Common myeloid progenitor, CD34-positive (primary cell): Measurements from ENCODE around the gene SCNN1B.

Source experiments
- CTCF ChIA-PET: fragments of 350-600 bp; sonication (Branson Sonifier 250); formaldehyde crosslinking; loops from one replicate; lab custom pipeline; 2021; ENCODE audit warnings: antibody characterized with exemption; lab: Charles Lee
- POLR2A ChIA-PET: fragments of 350-600 bp; sonication (Branson Sonifier 250); formaldehyde crosslinking; loops from one replicate; lab custom pipeline; 2021; ENCODE audit warnings: antibody characterized with exemption; lab: Charles Lee
- DNase-seq, 3 donors: peaks; one replicate each; pipeline versions ENCODE4 v3.0.0 to v3.0.0-alpha.2; 2013
- H3K27ac ChIP-seq, 2 experiments: 1 replicate in 1 of 2; 2 replicates in 1 of 2; pipeline ENCODE4 v1.7.0; 2013; ENCODE audit warnings: inconsistent platforms in 2 of 2, low read length in 2 of 2, mild to moderate bottlenecking in 2 of 2, low read depth in 1 of 2, moderate library complexity in 1 of 2; ENCODE audit not compliant: severe bottlenecking in 2 of 2, insufficient read depth in 1 of 2, poor library complexity in 1 of 2
- H3K27me3 ChIP-seq, 5 experiments: replicated peaks in 2 of 5; 1 replicate in 3 of 5; 2 replicates in 2 of 5; pipeline versions ENCODE4 v1.6.1 to v1.7.0; 2013; ENCODE audit warnings: low read length in 4 of 5, mild to moderate bottlenecking in 2 of 5, moderate library complexity in 2 of 5, inconsistent platforms in 1 of 5; ENCODE audit not compliant: insufficient read depth in 5 of 5, control insufficient read depth in 4 of 5
- H3K36me3 ChIP-seq, 4 experiments: 1 replicate in 2 of 4; 2 replicates in 2 of 4; pipeline versions ENCODE4 v1.6.1 to v1.7.0; 2013; ENCODE audit warnings: low read length in 3 of 4, control low read depth in 1 of 4, mild to moderate bottlenecking in 1 of 4; ENCODE audit not compliant: control insufficient read depth in 4 of 4, insufficient read depth in 4 of 4
- H3K4me1 ChIP-seq, 4 experiments: 1 replicate in 3 of 4; 2 replicates in 1 of 4; pipeline versions ENCODE4 v1.6.1 to v1.7.1; 2013; ENCODE audit warnings: low read length in 3 of 4, mild to moderate bottlenecking in 3 of 4, control low read depth in 1 of 4, inconsistent platforms in 1 of 4, moderate library complexity in 1 of 4; ENCODE audit not compliant: control insufficient read depth in 4 of 4, insufficient read depth in 4 of 4; ENCODE audit errors: control extremely low read depth in 1 of 4
- H3K4me3 ChIP-seq, 7 experiments: 1 replicate in 4 of 7; 2 replicates in 3 of 7; pipeline versions ENCODE4 v1.5.1 to v1.7.0; 2013; ENCODE audit warnings: mild to moderate bottlenecking in 7 of 7, low read length in 6 of 7, moderate library complexity in 6 of 7, inconsistent platforms in 2 of 7, low read depth in 2 of 7, control low read depth in 1 of 7; ENCODE audit not compliant: insufficient read depth in 4 of 7, control insufficient read depth in 1 of 7; ENCODE audit errors: extremely low read depth in 1 of 7
- H3K9me3 ChIP-seq, 5 experiments: 1 replicate in 4 of 5; 2 replicates in 1 of 5; pipeline versions ENCODE4 v1.6.1 to v1.7.1; 2013; ENCODE audit warnings: low read length in 4 of 5, mild to moderate bottlenecking in 2 of 5, inconsistent platforms in 1 of 5, low read depth in 1 of 5, moderate library complexity in 1 of 5; ENCODE audit not compliant: control insufficient read depth in 4 of 5, insufficient read depth in 2 of 5; ENCODE audit errors: control extremely low read depth in 1 of 5
- WGBS: methylation state at CpG from one replicate; pipeline ENCODE4 v1.1.5; 2013; ENCODE audit not compliant: insufficient coverage; 5-methylcytosine and 5-hydroxymethylcytosine counted together

The SCNN1B gene

DNA sequence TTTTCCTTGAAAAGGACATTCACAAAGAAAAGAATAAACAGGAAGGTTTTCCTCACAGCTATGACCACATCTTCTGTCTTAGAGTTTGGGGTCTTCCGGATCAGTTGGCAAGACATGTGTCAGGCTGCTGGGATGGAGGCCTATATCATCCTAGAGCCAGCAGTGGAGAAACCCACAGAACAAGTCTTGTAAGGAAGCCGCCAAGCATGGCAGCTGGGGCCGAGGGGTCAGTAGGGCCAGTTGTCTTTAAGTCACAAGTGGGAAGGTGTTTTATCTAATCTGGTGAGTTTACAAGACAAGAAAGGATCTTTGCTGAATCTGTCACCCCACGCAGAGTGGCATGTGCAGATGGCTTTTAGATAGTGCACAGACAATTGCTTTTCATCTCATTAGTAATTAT, 25.7 kb downstream of the SCNN1B start:
- no peaks in the 10 kb centered on the region for H3K4me1 ChIP-seq
- no peak for DNase-seq
- no peaks in the 10 kb centered on the region for H3K36me3 ChIP-seq
- ChIA-PET POLR2A (no interaction called here), CTCF (no interaction called here)
- no peaks in the 10 kb centered on the region for H3K9me3 ChIP-seq
- H3K4me3 ChIP-seq: no peak overlapping the region
- WGBS: 86% methylated on average over 2 of the region's 4 CpGs
- H3K27ac ChIP-seq: no peak overlapping the region
- peaks cover 0 to 5% (median 2%) of the 10 kb centered on the region in 5 experiments for H3K27me3 ChIP-seq

DNA sequence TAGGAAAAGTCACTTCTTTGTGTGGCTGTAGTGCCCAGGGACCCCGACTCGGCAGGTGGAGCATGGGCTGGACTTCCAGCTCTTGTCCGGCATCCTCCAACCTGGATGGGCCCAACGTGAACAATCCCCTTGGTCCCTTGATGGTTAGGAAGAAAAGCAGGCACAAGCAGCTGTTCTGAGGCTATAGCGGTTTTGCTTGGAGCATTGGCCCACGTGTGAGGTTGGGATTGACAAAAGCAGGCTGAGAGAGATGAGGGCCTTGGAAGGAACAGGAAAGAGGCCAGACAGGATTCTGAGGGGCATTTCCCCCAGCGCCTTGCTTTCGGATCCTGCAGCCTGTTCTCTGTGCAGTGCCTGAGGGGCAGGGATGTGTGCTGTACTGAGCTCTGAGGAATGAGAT, 28.1 kb downstream of the SCNN1B start:
- Histone ChIP-seq H3K27me3 (peaks cover 0 to 2% (median 0%) of the 10 kb centered on the region in 5 experiments), H3K27ac (no peak overlapping the region), H3K4me1 (no peaks in the 10 kb centered on the region), H3K36me3 (no peaks in the 10 kb centered on the region), H3K9me3 (no peaks in the 10 kb centered on the region), H3K4me3 (no peak overlapping the region)
- ChIA-PET POLR2A (no interaction called here), CTCF (no interaction called here)
- no peak for DNase-seq
- WGBS: 75% methylated on average over 7 of the region's 8 CpGs

DNA sequence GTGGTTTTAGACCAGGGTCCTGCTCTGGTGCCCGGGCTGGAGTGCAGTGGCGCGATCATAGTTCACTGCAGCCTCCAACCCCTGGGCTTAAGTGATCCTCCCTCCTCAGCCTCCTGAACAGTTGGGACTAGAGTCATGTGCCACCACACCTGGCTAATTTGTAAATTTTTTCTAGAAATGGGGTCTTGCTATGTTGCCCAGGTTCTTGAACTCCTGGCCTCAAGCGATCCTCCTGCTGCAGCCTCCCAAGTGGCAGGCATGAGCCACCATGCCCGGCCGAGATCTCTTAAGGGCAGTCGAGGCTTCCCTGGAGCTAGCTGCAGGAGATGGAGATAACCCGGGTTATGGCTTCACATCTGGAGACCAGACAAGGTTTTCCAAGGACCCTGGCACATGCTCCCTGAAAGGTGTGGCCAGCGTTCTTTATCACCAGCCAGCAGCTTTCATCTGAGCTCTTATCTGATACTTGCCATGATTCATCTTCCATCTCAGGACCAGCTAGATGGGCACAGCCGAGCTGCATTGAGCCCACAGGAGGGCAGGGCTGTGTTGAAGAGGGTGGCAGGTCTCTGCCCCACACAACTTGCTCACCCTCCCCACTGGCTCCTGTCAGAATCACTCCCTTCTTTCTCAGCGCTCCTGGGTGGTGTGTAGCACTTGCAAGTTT, 28.6 kb downstream of the SCNN1B start:
- no peaks in the 10 kb centered on the region for H3K36me3 ChIP-seq
- no peaks in the 10 kb centered on the region for H3K4me1 ChIP-seq
- no peaks in the 10 kb centered on the region for H3K9me3 ChIP-seq
- ChIA-PET POLR2A (no interaction called here), CTCF (no interaction called here)
- no peak for DNase-seq
- WGBS: 84% methylated on average over 7 of the region's 11 CpGs
- H3K4me3 ChIP-seq: no peak overlapping the region
- H3K27me3 ChIP-seq: peaks cover 0 to 2% (median 0%) of the 10 kb centered on the region in 5 experiments
- H3K27ac ChIP-seq: no peak overlapping the region

- CTCF ChIA-PET: no interaction called here
- Histone ChIP-seq H3K9me3 (peaks cover 0 to 4% (median 0%) of the 10 kb centered on the region in 5 experiments), H3K27me3 (peaks cover 0 to 4% (median 0%) of the 10 kb centered on the region in 5 experiments), H3K27ac (no peak overlapping the region), H3K36me3 (no peaks in the 10 kb centered on the region), H3K4me3 (no peak overlapping the region), H3K4me1 (no peaks in the 10 kb centered on the region)
- WGBS: 81% methylated on average over 4 of the region's 4 CpGs
- POLR2A ChIA-PET: no interaction called here
- no peak for DNase-seq
Measured at GRCh38 chr16:23333034-23333579, 31.0 kb downstream of the SCNN1B start.

- no peak overlapping the region for H3K4me3 ChIP-seq
- H3K4me1 ChIP-seq: no peaks in the 10 kb centered on the region
- 93% methylated on average over 8 of the region's 11 CpGs for WGBS
- DNase-seq: no peak
- ChIA-PET CTCF (no interaction called here), POLR2A (no interaction called here)
- no peaks in the 10 kb centered on the region for H3K36me3 ChIP-seq
- no peak overlapping the region for H3K27ac ChIP-seq
- H3K9me3 ChIP-seq: peaks cover 0 to 4% (median 0%) of the 10 kb centered on the region in 5 experiments
- peaks cover 0 to 4% (median 0%) of the 10 kb centered on the region in 5 experiments for H3K27me3 ChIP-seq
Measured at GRCh38 chr16:23333831-23334456, 31.8 kb downstream of the SCNN1B start.

DNA sequence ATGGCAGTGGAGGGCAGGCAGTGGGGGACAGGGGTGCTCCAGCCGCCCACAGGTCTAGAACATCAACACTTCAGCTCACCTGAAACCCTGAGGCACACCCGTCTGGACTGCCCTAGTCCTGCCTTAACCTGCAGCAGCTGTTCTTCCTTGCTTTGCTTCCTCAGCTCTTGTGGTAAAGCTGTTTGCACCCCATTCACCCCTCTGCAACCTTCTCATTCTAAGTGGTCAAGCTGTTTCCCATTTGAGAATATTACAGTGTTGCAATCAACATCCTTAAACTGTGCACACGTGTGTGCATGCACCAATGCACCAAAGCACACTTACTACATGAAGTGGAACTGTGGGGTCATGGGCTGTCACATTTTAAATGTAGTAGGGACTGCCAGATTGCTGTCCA, 32.4 kb downstream of the SCNN1B start:
- 88% methylated on average over 2 of the region's 3 CpGs for WGBS
- Histone ChIP-seq H3K9me3 (peaks cover 0 to 4% (median 0%) of the 10 kb centered on the region in 5 experiments), H3K36me3 (no peaks in the 10 kb centered on the region), H3K4me3 (no peak overlapping the region), H3K4me1 (no peaks in the 10 kb centered on the region), H3K27ac (no peak overlapping the region), H3K27me3 (peaks cover 0 to 4% (median 0%) of the 10 kb centered on the region in 5 experiments)
- CTCF ChIA-PET: no interaction called here
- no peak for DNase-seq
- POLR2A ChIA-PET: no interaction called here

DNA sequence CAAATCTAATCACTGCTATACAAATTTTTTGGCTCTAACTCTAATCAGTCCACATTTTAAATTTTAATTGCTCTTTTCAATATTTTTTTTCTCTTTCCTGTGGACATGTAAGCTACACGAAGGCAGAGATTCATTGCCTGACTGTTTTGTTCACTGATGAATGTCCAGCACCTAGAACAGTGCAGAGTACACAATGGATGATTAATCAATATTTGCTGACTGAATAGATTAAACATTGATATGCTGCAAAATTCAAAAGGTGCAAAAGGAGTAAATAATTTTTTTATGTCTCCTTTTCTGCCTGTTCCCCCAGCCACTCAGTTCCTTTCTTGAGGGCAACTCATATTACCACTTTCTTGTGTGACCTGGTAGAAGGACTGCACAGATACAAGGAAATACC, 32.8 kb downstream of the SCNN1B start:
- ChIA-PET POLR2A (no interaction called here), CTCF (no interaction called here)
- Histone ChIP-seq H3K36me3 (no peaks in the 10 kb centered on the region), H3K9me3 (peaks cover 0 to 4% (median 0%) of the 10 kb centered on the region in 5 experiments), H3K4me1 (no peaks in the 10 kb centered on the region), H3K4me3 (no peak overlapping the region), H3K27me3 (peaks cover 0 to 4% (median 0%) of the 10 kb centered on the region in 5 experiments), H3K27ac (no peak overlapping the region)
- WGBS: no CpG with 5 or more reads among the region's 1 CpG
- DNase-seq: no peak
